ENCODE results near the gene LCNL1. TPM values are rescaled to one million over a fixed set of nuclear protein-coding genes. Genes with fewer than 3 reads are reported as not detected.

The LCNL1 gene
- total RNA-seq, 1 experiment from 2014 or later, result 0.41 TPM

GRCh38 chr9:137034039-137034708, 51.4 kb downstream of the LCNL1 start:
- TF ChIP-seq CTCF (conservative IDR thresholded peaks at IDR 0.05), result no peak
- TF ChIP-seq EZH2 (IDR thresholded peaks at IDR 0.05; ENCODE audit: low read depth), result no peak
- Histone ChIP-seq H3K4me2 (peak overlapping the region; percentile 74), H3K36me3 (ENCODE audit: low read depth) (no peaks in the 10 kb centered on the region), H3K9me3 (ENCODE audit: insufficient read depth, low read depth) (no peaks in the 10 kb centered on the region), H3K27me3 (ENCODE audit: insufficient read depth, low read depth) (no peaks in the 10 kb centered on the region), H3K79me2 (ENCODE audit: low read depth) (no peaks in the 10 kb centered on the region), H3F3A (ENCODE audit: insufficient read depth, low read depth) (peaks cover 27% of the 10 kb centered on the region; the same call in 1 of the 2 replicates), H4K20me1 (ENCODE audit: insufficient read depth) (0 out of 2 replicates have a peak, but pooled peaks cover 4% of the 10 kb centered on the region), H3K4me3 (peak overlapping the region; percentile 29; the same call in 1 of the 2 replicates), H3K27ac (no peak overlapping the region), H2AFZ (no peak overlapping the region), H3K4me1 (replicated peaks; ENCODE audit: insufficient read depth) (peaks cover 9% of the 10 kb centered on the region), H3K9me2 (ENCODE audit: insufficient read depth) (no peaks in the 10 kb centered on the region)
- peak in 1 of 2 experiments; percentile 60 for DNase-seq
- intact Hi-C loops (cut with micrococcal nuclease; ENCODE audit: unreplicated experiment), result no loop called here
- no TSS peak for BruUV-seq (replicated peaks)
- CTCF ChIA-PET, result interaction anchor here (0.6 to 1.8 kb wide), 6 partner anchors 13 to 262 kb away, joined by 3 to 46 read pairs (median 5); no protein-coding TSS in a partner anchor
- POLR2A ChIA-PET (ENCODE audit: unreplicated experiment), result interaction anchor here (0.6 to 1.1 kb wide), 4 partner anchors 40 to 244 kb away, joined by 4 to 11 read pairs (median 6); partner anchors contain the start of gene TUBB4B

GRCh38 chr9:137034709-137035506, 52.1 kb downstream of the LCNL1 start:
- H3K4me1 ChIP-seq (replicated peaks; ENCODE audit: insufficient read depth), result peaks cover 9% of the 10 kb centered on the region
- H3K9me3 ChIP-seq (ENCODE audit: insufficient read depth, low read depth), result no peaks in the 10 kb centered on the region
- ChIA-PET CTCF (interaction anchor here (0.6 to 1.8 kb wide), 14 partner anchors 9 to 715 kb away, joined by 3 to 46 read pairs (median 4); partner anchors contain the start of genes C8G and CLIC3), POLR2A (ENCODE audit: unreplicated experiment) (interaction anchor here (0.6 to 1.1 kb wide), 6 partner anchors 41 to 246 kb away, joined by 4 to 11 read pairs (median 6); partner anchors contain the start of gene TUBB4B)
- intact Hi-C loops (cut with micrococcal nuclease; ENCODE audit: unreplicated experiment), result loop anchor here (1.0 kb wide), 2 partner anchors 87 to 245 kb away; no protein-coding TSS in a partner anchor
- H2AFZ ChIP-seq, result no peak overlapping the region
- 0 out of 2 replicates have a peak, but pooled peaks cover 4% of the 10 kb centered on the region for H4K20me1 ChIP-seq (ENCODE audit: insufficient read depth)
- peak; percentile 70 to 88 for DNase-seq
- no peaks in the 10 kb centered on the region for H3K79me2 ChIP-seq (ENCODE audit: low read depth)
- H3K9me2 ChIP-seq (ENCODE audit: insufficient read depth), result no peaks in the 10 kb centered on the region
- no peaks in the 10 kb centered on the region for H3K36me3 ChIP-seq (ENCODE audit: low read depth)
- no peak overlapping the region for H3K27ac ChIP-seq
- BruUV-seq (replicated peaks), result TSS peak; percentile 14
- H3K4me3 ChIP-seq, result peak overlapping the region; percentile 29; the same call in 1 of the 2 replicates
- H3K4me2 ChIP-seq, result peak overlapping the region; percentile 74
- H3F3A ChIP-seq (ENCODE audit: insufficient read depth, low read depth), result peaks cover 22% of the 10 kb centered on the region; the same call in 1 of the 2 replicates
- no peak for TF ChIP-seq EZH2 (IDR thresholded peaks at IDR 0.05; ENCODE audit: low read depth)
- peak; percentile 87 for TF ChIP-seq CTCF (conservative IDR thresholded peaks at IDR 0.05)
- no peaks in the 10 kb centered on the region for H3K27me3 ChIP-seq (ENCODE audit: insufficient read depth, low read depth)

Other genes with a start within 250 kb of the LCNL1 start
- gene LCN10, start 240.1 kb upstream of the LCNL1 start, total RNA-seq (2021), result 0.94 and 2.2 TPM in 2 replicates
- not detected in 2 replicates for gene LCN6, start 234.5 kb upstream of the LCNL1 start, total RNA-seq (2021)
- not detected in 2 replicates for gene LCN8, start 224.8 kb upstream of the LCNL1 start, total RNA-seq (2021)
- gene LCN15, start 218.5 kb upstream of the LCNL1 start, total RNA-seq (2021), result not detected in 2 replicates
- 83.6 and 124 TPM in 2 replicates for gene TMEM141, start 191.6 kb upstream of the LCNL1 start, total RNA-seq (2021)
- gene CCDC183, start 186.7 kb upstream of the LCNL1 start, total RNA-seq (2021), result 3.6 and 5.3 TPM in 2 replicates
- gene RABL6, start 175.0 kb upstream of the LCNL1 start, total RNA-seq (2021), result 116 and 136 TPM in 2 replicates
- 5.3 and 5.9 TPM in 2 replicates for gene AJM1, start 140.5 kb upstream of the LCNL1 start, total RNA-seq (2021)
- gene PHPT1, start 133.6 kb upstream of the LCNL1 start, total RNA-seq (2021), result 112 and 114 TPM in 2 replicates
- gene MAMDC4, start 130.6 kb upstream of the LCNL1 start, total RNA-seq (2021), result 9.2 and 11.6 TPM in 2 replicates
- gene EDF1, start 116.7 kb upstream of the LCNL1 start, total RNA-seq (2021), result 275 and 338 TPM in 2 replicates
- 42.7 and 48.0 TPM in 2 replicates for gene TRAF2, start 96.5 kb upstream of the LCNL1 start, total RNA-seq (2021)
- 101 and 125 TPM in 2 replicates for gene FBXW5, start 38.3 kb upstream of the LCNL1 start, total RNA-seq (2021)
- 2.3 and 4.4 TPM in 2 replicates for gene C8G, start 37.8 kb upstream of the LCNL1 start, total RNA-seq (2021)
- 9.3 and 14.2 TPM in 2 replicates for gene LCN12, start 30.7 kb upstream of the LCNL1 start, total RNA-seq (2021)
- gene PTGDS, start 5.5 kb upstream of the LCNL1 start, total RNA-seq (2021), result 1.7 and 2.0 TPM in 2 replicates
- 54.9 and 78.9 TPM in 2 replicates for gene PAXX, start 9.4 kb downstream of the LCNL1 start, total RNA-seq (2021)
- gene CLIC3, start 13.6 kb downstream of the LCNL1 start, total RNA-seq (2021), result 24.1 and 39.7 TPM in 2 replicates
- gene ABCA2, start 45.2 kb downstream of the LCNL1 start, total RNA-seq (2021), result 79.2 and 115 TPM in 2 replicates
- gene FUT7, start 49.1 kb downstream of the LCNL1 start, total RNA-seq (2021), result not detected in 2 replicates
- gene NPDC1, start 63.2 kb downstream of the LCNL1 start, total RNA-seq (2021), result 89.8 and 137 TPM in 2 replicates
- 9.0 and 14.1 TPM in 2 replicates for gene ENTPD2, start 71.1 kb downstream of the LCNL1 start, total RNA-seq (2021)
- 46.9 and 50.3 TPM in 2 replicates for gene SAPCD2, start 87.6 kb downstream of the LCNL1 start, total RNA-seq (2021)
- gene UAP1L1, start 94.5 kb downstream of the LCNL1 start, total RNA-seq (2021), result 9.9 and 14.7 TPM in 2 replicates
- gene MAN1B1, start 104.0 kb downstream of the LCNL1 start, total RNA-seq (2021), result 79.3 and 107 TPM in 2 replicates
- gene DPP7, start 131.7 kb downstream of the LCNL1 start, total RNA-seq (2021), result 104 and 126 TPM in 2 replicates
- gene GRIN1, start 156.2 kb downstream of the LCNL1 start, total RNA-seq (2021), result 0.10 TPM in 1 of 2 replicates, not detected in the other
- 2.3 and 2.5 TPM in 2 replicates for gene LRRC26, start 187.1 kb downstream of the LCNL1 start, total RNA-seq (2021)
- gene TMEM210, start 189.1 kb downstream of the LCNL1 start, total RNA-seq (2021), result 0.74 and 1.5 TPM in 2 replicates
- 92.1 and 95.4 TPM in 2 replicates for gene ANAPC2, start 205.6 kb downstream of the LCNL1 start, total RNA-seq (2021)
- gene SSNA1, start 205.7 kb downstream of the LCNL1 start, total RNA-seq (2021), result 98.7 and 109 TPM in 2 replicates
- 61.0 and 61.8 TPM in 2 replicates for gene TPRN, start 217.7 kb downstream of the LCNL1 start, total RNA-seq (2021)
- gene TMEM203, start 222.7 kb downstream of the LCNL1 start, total RNA-seq (2021), result 43.3 and 45.5 TPM in 2 replicates
- 27.7 and 28.8 TPM in 2 replicates for gene NDOR1, start 222.7 kb downstream of the LCNL1 start, total RNA-seq (2021)
- gene RNF208, start 239.2 kb downstream of the LCNL1 start, total RNA-seq (2021), result 31.3 and 38.0 TPM in 2 replicates
- gene CYSRT1, start 242.2 kb downstream of the LCNL1 start, total RNA-seq (2021), result 9.0 and 15.2 TPM in 2 replicates
- gene RNF224, start 244.5 kb downstream of the LCNL1 start, total RNA-seq (2021), result 3.9 and 4.7 TPM in 2 replicates
- gene SLC34A3, start 247.9 kb downstream of the LCNL1 start, total RNA-seq (2021), result 1.4 and 2.5 TPM in 2 replicates